ENCODE results near the gene HM13. TPM values are rescaled to one million over a fixed set of nuclear protein-coding genes. Genes with fewer than 3 reads are reported as not detected.

Gene HM13
- total and polyA plus RNA-seq, 2 donors (not counting 1 experiment from before 2014, with no cell fraction given) = 73.2 to 85.1 TPM

- TF ChIP-seq CTCF (IDR thresholded peaks at IDR 0.05) (no peak), EZH2 (IDR thresholded peaks at IDR 0.05; ENCODE audit: borderline replicate concordance, insufficient read depth, low read depth, low read length, poor library complexity, severe bottlenecking) (no peak)
- Mint-ChIP-seq H3K27me3 (no peaks in the 10 kb centered on the region), H3K4me3 (no peak overlapping the region), H3K4me1 (no peaks in the 10 kb centered on the region), H3K27ac (no peak overlapping the region), H3K9me3 (ENCODE audit: insufficient read depth) (no peaks in the 10 kb centered on the region)
- POLR2A ChIA-PET = no interaction called here
- H3K4me1 ChIP-seq (ENCODE audit: control insufficient read depth in 2 of 2, insufficient read depth in 2 of 2, low read length in 2 of 2) = no peaks in the 10 kb centered on the region
- no peak overlapping the region for H2AFZ ChIP-seq (ENCODE audit: insufficient read depth, low read depth, low read length, poor library complexity, severe bottlenecking)
- CTCF ChIA-PET = no interaction called here
- H3K27ac ChIP-seq (ENCODE audit: low read length in 2 of 2) = no peak overlapping the region
- no peak for ATAC-seq (ENCODE audit: low read depth)
- H3K9me3 ChIP-seq (ENCODE audit: control extremely low read depth in 1 of 3, control insufficient read depth in 2 of 3, insufficient read depth in 1 of 3, low read length in 2 of 3) = no peaks in the 10 kb centered on the region
- DNase-seq = no peak
- intact Hi-C loops (cut with micrococcal nuclease) = no loop called here
- peaks cover 11% of the 10 kb centered on the region for H4K20me1 ChIP-seq (ENCODE audit: control insufficient read depth, insufficient read depth, low read length, poor library complexity, severe bottlenecking)
- WGBS (ENCODE audit: insufficient coverage) = 100% methylated on average over 5 of the region's 5 CpGs
- no peak overlapping the region for H3K4me3 ChIP-seq (ENCODE audit: control extremely low read depth in 1 of 5, extremely low read depth in 1 of 5, insufficient read depth in 1 of 5, low read depth in 2 of 5, low read length in 4 of 5)
- peaks cover 25 to 71% of the 10 kb centered on the region in 2 experiments for H3K36me3 ChIP-seq (replicated peaks in 1 of 2; ENCODE audit: control extremely low read depth in 1 of 2, control insufficient read depth in 1 of 2, extremely low read depth in 1 of 2, insufficient read depth in 2 of 2, low read length in 1 of 2)
- no peaks in the 10 kb centered on the region for H3K27me3 ChIP-seq (replicated peaks in 1 of 4; ENCODE audit: control extremely low read depth in 1 of 4, control insufficient read depth in 3 of 4, insufficient read depth in 4 of 4, low read length in 3 of 4)
- H3K4me2 ChIP-seq (replicated peaks; ENCODE audit: low read depth, low read length, poor library complexity, severe bottlenecking) = no peak overlapping the region
- peaks cover 17% of the 10 kb centered on the region for H3K79me2 ChIP-seq (ENCODE audit: control insufficient read depth, insufficient read depth, low read length)
- no peak overlapping the region for H3K9ac ChIP-seq (ENCODE audit: low read length)
Measured at GRCh38 chr20:31536575-31536974, 22.3 kb downstream of the HM13 start.

- Histone ChIP-seq H3K9me3 (ENCODE audit: control extremely low read depth in 1 of 3, control insufficient read depth in 2 of 3, insufficient read depth in 1 of 3, low read length in 2 of 3) (no peaks in the 10 kb centered on the region), H4K20me1 (ENCODE audit: control insufficient read depth, insufficient read depth, low read length, poor library complexity, severe bottlenecking) (peaks cover 11% of the 10 kb centered on the region), H2AFZ (ENCODE audit: insufficient read depth, low read depth, low read length, poor library complexity, severe bottlenecking) (no peak overlapping the region), H3K27ac (ENCODE audit: low read length in 2 of 2) (no peak overlapping the region), H3K27me3 (replicated peaks in 1 of 4; ENCODE audit: control extremely low read depth in 1 of 4, control insufficient read depth in 3 of 4, insufficient read depth in 4 of 4, low read length in 3 of 4) (no peaks in the 10 kb centered on the region), H3K36me3 (replicated peaks in 1 of 2; ENCODE audit: control extremely low read depth in 1 of 2, control insufficient read depth in 1 of 2, extremely low read depth in 1 of 2, insufficient read depth in 2 of 2, low read length in 1 of 2) (peaks cover 25 to 68% of the 10 kb centered on the region in 2 experiments), H3K4me1 (ENCODE audit: control insufficient read depth in 2 of 2, insufficient read depth in 2 of 2, low read length in 2 of 2) (no peaks in the 10 kb centered on the region), H3K4me2 (replicated peaks; ENCODE audit: low read depth, low read length, poor library complexity, severe bottlenecking) (no peak overlapping the region), H3K4me3 (ENCODE audit: control extremely low read depth in 1 of 5, extremely low read depth in 1 of 5, insufficient read depth in 1 of 5, low read depth in 2 of 5, low read length in 4 of 5) (no peak overlapping the region), H3K9ac (ENCODE audit: low read length) (no peak overlapping the region), H3K79me2 (ENCODE audit: control insufficient read depth, insufficient read depth, low read length) (peaks cover 13% of the 10 kb centered on the region)
- H3K27me3 Mint-ChIP-seq = no peaks in the 10 kb centered on the region
- DNase-seq (no peak), ATAC-seq (ENCODE audit: low read depth) (no peak)
- no peak overlapping the region for H3K27ac Mint-ChIP-seq
- H3K9me3 Mint-ChIP-seq (ENCODE audit: insufficient read depth) = no peaks in the 10 kb centered on the region
- H3K4me3 Mint-ChIP-seq = no peak overlapping the region
- 96% methylated on average over 7 of the region's 8 CpGs for WGBS (ENCODE audit: insufficient coverage)
- ChIA-PET CTCF (no interaction called here), POLR2A (no interaction called here)
- TF ChIP-seq CTCF (IDR thresholded peaks at IDR 0.05) (no peak), EZH2 (IDR thresholded peaks at IDR 0.05; ENCODE audit: borderline replicate concordance, insufficient read depth, low read depth, low read length, poor library complexity, severe bottlenecking) (no peak)
- H3K4me1 Mint-ChIP-seq = no peaks in the 10 kb centered on the region
- intact Hi-C loops (cut with micrococcal nuclease) = no loop called here
Measured at GRCh38 chr20:31537116-31537871, 23.1 kb downstream of the HM13 start.
